Activated T-cell treated with anti-CD3 and anti-CD28 coated beads, Interleukin-2, amount 50 U/mL, for 1 hour (primary cell): ENCODE data around the gene G6PD.

ENCODE experiments used
- DNase-seq: peaks from one replicate; pipeline ENCODE4 v3.0.0-alpha.2; 2020

Gene G6PD

DNA sequence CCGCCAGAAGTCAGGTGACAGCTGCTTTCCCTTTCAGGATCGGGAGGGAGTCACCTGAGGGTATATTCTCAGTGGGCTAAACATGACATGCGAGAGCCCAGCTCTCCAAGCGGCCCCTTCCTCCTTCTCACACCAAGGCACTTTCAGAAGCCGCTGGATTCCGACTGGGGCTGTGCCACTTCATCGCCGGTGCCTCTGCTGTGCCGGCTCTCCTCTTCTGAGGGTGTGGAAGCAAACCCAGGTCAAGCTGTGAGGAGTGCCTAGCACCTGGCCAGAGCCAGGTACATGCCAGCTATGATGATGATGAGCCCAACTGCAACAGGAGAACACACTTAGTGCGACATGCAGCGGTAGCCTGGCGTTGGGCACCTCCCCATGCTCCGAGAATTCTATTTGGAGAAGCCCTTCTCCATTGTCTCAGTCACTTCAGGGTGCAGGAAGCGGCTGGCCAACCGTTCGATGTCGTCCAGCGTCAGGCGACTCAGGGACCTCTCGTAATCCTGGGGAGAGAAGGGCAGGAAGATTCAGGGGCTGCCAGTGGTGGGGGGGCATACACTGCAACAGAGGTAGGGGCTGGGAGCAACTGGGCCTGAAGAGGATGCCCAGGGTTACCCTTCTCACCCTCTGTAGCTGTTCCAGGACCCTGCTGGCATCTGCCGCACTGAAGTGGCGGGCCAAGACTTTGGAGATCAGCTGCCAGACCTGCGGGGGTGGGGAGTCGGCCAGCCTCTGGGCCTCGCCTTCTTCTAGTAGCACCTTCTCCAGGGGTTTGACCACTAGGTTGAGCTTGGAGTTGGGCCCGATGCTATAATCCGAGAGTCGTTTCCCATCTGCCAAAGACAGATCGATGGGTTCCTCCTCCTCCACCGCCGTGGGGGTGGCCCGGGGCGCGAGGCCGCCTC is 61.2 kb downstream of the G6PD start:
- no peak for DNase-seq

- DNase-seq: no peak
Measured at GRCh38 chrX:154484255-154485149, 62.1 kb downstream of the G6PD start.

DNA sequence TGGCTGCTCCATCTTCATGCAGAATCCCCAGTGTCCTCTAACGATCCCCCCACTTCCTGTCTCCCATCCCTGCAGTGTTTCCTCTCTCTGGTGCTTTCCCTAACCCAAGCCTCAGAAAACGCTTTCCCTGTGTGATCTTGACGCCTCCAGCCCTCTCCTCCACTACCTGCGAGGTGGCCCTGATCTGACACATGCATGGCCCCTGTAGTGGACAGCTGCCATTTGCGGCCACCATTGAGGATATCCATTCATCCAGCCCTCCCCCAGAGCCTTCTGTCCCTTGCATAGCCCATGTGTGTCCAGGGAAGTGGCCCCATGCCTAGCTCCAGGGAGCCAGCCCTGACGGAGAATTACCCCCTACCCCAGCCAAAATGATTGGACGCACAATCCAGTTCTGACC is 63.3 kb downstream of the G6PD start:
- no peak for DNase-seq

DNA sequence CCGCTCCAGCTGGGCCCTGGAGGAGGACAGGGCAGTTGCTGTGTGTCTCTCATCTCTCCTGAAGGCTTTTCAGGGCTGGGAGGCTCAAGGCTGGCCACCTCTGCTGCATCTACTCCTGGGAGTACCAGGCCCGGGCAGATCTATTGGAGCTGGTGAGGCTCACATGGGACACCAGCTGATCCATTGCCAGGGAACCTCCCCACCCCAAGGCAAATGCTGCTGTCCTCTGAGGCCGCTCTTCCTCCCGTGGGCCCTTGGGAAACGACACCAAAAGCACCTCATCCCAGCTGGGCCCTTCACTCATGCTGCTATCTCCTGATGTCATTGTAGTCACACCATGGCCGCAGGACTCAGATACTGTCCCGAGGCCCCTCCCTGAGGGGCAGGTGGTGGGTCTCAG is 63.9 kb downstream of the G6PD start:
- no peak for DNase-seq

- no peak for DNase-seq
Measured at GRCh38 chrX:154481911-154482601, 64.6 kb downstream of the G6PD start.
